Measurements from ENCODE around the gene CTH.
"Not testable (repeated sequence)": the region's sequence is repeated elsewhere in the genome, so short reads cannot be mapped to it uniquely, and the experiment has no call there.

CTH gene

DNA sequence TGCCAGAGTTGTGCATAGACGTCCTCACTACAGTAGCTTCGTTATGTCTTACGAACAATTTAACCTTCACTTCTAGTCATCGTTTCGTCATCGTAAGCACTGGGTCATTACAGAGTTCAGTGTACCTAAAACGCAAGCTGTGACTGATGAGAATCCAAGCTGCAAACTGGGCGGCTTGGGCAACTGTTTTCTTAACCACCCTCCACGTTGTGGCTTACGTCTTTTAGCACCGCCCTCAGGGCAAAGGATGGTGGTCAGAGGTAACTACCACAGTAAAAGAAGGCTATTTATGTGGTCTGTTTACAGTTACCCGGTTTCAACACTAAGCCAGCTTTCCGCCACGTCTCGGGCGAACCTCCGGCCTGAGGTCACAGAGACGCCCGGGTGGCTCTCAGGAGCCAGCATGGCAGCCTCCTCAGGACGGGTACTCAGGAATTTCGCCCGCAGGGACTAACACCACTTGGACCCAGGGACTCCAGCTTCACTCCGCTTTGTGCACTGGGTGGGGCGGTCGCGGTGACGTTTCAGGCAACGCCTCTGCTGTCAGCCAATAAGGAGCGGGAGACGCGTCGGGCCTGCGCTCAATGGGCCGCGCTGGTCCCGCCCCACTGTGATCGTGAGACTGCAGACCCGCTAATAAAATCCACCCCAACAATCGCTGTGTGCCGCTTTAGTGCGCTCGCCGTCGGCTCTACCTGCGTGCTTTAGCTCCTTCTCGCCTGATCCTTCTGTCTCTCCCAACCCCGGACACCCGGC is at the start of gene CTH:
Gene CTH (plus strand): TSS at position 665 of the 756 bp plus-strand sequence. CDS start 148 bp downstream, outside the sequence.
- DNase-seq (ENCODE audit: low read depth in 1 of 2, low spot score in 1 of 2): peak; percentile 82 to 86

DNA sequence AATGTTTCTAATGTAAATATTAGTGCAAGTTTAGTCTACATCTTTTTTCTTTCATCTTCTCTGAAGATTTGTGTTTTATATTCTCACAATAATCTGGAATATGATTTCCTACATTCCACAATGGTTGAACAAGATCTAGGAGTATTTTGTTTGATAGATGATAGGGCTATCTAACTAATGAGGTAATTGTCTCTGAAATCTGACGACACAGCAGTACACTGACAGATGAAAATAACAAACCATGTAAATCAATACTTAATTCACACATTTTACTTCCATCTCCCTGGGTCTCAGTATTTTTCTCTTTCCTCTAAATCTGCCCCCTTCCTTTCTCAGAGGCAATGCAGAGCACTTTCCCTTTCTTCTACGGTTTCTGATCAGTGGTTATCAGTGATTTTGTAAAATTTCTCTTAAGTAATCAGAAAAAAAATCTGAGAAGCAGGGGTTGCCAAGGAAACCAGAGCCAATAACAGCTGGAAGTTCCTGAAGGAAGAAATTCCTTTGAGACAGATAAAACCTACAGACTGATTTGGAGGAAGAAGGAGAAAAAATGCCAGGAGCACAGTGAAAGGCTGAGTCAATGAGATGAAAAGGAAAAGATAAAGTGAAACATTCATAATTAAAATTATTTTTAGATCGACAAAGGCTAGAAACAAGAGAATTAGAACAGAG is 49.2 kb upstream of the CTH start:
- DNase-seq (ENCODE audit: low read depth in 1 of 2, low spot score in 1 of 2): no peak

DNA sequence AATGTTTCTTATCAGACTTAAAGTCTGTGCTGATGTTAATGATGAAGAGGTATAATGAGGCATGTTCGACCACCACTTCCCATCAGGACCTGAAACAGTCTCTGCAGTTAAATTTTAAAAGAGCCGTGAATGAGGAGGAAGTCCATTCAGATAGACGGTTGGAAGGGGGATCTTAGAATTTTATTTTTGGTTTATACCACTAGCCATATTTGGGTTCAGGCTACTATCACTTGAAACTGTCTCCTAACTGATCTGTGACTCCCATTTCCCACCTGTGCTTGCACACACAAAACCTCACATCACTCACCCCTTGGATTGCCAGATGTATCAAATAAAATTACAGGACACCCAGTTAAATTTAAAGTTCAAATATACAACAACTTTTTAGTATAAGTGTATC is 46.6 kb upstream of the CTH start:
- no peak for DNase-seq (ENCODE audit: low read depth in 1 of 2, low spot score in 1 of 2)

DNA sequence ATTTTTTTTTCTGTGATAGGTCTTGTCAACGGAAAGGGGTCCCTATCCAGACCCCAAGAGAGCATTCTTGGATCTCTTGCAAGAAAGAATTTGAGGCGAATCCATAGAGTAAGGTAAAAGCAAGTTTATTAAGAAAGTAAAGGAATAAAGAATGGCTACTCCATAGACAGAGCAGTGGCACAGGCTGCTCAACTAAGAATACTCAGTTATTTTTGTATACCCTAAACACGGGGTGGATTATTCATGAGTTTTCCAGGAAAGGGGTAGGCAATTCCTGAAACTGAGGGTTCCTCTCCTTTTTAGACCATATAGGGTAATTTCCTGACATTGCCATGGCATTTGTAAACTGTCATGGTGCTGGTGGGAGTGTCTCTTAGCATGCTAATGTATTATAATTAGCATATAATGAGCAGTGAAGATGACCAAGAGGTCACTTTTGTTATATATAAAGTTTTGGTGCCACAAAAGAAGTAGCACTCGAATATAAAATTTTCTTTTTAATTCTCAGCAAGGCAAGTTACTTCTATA is 44.6 kb upstream of the CTH start:
- DNase-seq (ENCODE audit: low read depth in 1 of 2, low spot score in 1 of 2): not testable (repeated sequence)

DNA sequence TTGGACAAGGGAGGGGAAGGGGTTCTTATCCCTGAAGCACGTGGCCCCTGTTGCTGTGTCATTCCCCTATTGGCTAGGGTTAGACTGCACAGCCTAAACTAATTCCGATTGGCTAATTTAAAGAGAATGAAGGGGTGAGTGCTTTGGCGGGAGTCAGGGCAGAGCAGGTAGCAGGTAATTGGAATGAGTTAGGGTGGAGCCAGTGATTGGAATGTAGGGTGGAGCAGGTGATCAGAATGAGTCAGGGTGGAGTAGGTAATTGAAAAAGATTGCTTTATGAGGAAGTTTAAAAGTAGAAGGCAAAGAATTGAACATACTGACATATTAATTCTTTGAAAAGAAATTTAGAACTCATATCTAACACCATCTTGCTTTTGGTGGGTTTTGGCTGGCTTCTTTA is 44.1 kb upstream of the CTH start:
- DNase-seq (ENCODE audit: low read depth in 1 of 2, low spot score in 1 of 2): not testable (repeated sequence)

DNA sequence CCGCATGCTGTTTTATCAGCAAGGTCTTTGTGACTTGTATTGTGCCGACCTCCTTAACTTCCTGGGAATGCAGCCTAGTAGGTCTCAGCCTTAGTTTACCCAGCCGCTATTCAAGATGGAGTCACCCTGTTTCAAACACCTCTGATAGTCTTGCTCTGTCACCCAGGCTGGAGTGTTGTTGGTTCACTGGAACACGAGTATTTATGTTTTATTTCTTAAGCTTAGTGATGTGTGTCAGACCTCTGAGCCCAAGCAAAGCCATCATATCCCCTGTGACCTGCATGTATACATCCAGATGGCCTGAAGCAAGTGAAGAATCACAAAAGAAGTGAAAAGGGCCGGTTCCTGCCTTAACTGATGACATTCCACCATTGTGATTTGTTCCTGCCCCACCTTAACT is 43.7 kb upstream of the CTH start:
- not testable (repeated sequence) for DNase-seq (ENCODE audit: low read depth in 1 of 2, low spot score in 1 of 2)

DNA sequence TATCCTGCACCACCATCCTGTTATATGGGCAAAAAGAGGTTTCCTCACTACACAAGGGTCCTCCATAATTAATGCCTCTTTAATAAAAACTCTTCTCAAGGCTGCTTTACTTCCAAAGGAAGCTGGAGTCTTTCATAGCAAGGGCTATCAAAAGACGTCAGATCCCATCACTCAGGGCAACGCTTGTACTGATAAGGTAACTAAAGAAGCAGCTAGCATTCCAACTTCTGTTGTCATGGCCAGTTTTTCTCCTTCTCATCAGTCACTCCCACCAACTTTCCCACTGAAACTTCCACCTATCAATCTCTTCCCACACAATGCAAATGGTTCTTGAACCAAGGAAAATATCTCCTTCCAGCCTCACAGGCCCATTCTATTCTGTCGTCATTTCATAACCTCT is 39.5 kb upstream of the CTH start:
- not testable (repeated sequence) for DNase-seq (ENCODE audit: low read depth in 1 of 2, low spot score in 1 of 2)

DNA sequence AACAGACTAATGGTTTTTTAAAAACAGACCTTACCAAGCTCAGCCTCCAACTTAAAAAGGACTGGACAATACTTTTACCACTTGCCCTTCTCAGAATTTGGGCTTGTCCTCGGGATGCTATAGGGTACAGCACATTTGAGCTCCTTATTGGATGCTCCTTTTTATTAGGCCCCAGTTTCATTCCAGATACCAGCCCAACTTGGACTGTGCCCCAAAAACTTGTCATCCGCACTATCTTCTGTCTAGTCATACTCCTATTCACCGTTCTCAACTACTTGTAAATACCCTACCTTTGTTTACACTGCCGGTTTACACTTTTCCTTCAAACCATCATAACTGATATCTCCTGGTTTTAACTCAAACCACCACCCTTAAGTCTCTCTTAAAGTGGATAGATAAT is 38.6 kb upstream of the CTH start:
- DNase-seq (ENCODE audit: low read depth in 1 of 2, low spot score in 1 of 2): no peak

DNA sequence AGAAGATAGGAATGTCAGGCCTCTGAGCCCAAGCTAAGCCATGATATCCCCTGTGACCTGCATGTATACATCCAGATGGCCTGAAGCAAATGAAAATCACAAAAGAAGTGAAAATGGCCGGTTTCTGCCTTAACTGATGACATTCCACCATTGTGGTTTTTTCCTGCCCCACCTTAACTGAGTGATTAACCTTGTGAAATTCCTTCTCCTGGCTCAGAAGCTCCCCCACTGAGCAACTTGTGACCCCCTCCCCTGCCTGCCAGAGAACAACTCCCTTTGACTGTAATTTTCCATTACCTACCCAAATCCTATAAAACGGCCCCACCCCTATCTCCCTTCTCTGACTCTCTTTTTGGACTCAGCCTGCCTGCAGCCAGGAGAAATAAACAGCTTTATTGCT is 37.5 kb upstream of the CTH start:
- DNase-seq (ENCODE audit: low read depth in 1 of 2, low spot score in 1 of 2): not testable (repeated sequence)

DNA sequence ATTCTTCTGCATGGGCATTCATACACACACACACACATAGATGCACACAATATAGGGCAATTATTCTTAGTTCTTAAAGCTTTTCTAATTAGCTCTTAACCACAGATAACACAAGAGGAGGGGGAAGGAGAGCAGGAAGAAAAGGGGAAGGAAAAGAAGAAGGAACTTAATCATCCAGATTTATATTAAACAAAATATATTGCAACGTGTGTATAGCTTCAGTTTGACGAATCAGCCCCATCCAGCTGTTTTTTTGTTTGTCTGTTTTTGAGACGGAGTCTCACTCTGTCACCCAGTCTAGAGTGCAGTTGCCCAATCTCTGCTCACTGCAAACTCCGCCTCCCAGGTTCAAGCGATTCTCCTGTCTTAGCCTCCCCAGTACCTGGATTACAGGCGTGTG is 34.9 kb upstream of the CTH start:
- no peak for DNase-seq (ENCODE audit: low read depth in 1 of 2, low spot score in 1 of 2)

DNA sequence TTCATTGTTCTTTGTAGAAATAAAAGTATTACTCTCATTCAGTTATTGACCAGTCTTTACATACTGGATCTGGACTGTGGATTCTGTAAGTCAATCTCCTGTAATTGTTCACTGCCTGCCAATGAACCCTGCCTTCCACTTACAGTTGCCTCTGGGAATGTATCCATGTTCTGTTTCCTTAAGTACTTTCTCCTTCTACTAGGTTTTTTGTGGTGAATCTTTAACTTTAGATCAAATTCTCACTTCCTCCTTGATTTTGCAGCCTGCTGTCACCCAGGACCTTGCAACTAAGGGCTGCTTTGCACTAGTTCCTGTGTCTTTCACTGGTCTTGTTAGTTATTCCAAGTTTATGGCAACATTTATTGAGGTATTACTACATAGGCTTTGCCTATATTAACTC is 28.4 kb upstream of the CTH start:
- DNase-seq (ENCODE audit: low read depth in 1 of 2, low spot score in 1 of 2): no peak

DNA sequence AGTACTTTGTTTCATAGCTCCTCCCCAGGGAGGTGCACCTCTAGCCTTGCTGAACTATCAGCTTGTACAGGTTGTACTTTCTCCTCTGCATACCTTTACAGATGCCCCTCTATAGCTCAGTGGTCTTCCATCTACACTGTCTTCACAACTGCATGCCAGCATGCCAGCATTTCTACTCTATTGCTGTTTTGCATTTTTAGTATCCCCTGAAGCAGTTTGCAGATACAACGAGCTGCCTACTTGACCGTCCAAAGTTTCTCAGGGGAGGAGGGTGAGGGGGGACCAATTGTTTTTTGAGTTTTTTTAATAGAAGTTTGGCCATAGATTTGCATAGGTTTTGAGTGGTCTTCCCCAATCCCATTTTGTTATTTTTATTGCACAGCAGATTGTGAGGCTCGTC is 27.6 kb upstream of the CTH start:
- DNase-seq (ENCODE audit: low read depth in 1 of 2, low spot score in 1 of 2): no peak

DNA sequence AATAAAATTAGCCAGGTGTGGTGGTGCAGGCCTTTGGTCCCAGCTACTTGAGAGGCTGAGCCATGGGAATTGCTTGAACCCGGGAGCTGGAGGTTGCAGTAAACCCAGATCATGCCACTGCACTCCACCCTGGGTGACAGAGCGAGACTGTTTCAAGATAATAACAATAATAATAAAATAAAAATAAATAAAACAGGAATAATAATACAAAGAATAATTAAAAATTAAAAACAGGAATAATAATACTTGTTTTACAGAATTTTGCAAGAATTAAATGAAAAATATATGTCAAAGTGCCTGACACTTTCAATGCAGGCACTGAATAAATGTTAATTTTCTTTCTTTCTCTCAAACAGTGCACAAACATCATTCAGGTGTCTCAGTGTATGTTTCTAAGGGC is 26.5 kb upstream of the CTH start:
- no peak for DNase-seq (ENCODE audit: low read depth in 1 of 2, low spot score in 1 of 2)

DNA sequence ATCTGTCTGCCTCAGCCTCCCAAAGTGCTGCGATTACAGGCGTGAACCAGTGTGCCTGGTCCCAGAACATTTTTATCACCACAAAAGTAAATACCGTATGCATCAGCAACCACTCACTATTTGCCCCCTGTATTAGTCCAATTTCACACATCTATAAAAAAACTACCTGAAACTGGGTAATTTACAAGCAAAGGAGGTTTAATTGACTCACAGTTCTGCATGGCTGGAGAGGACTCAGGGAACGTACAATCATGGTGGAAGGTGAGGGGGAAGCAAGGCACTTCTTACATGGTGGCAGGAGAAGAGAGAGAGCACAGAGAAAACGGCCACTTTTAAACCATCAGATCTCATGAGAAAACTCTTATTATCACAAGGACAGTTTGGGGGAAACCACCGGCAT is 25.6 kb upstream of the CTH start:
- no peak for DNase-seq (ENCODE audit: low read depth in 1 of 2, low spot score in 1 of 2)

DNA sequence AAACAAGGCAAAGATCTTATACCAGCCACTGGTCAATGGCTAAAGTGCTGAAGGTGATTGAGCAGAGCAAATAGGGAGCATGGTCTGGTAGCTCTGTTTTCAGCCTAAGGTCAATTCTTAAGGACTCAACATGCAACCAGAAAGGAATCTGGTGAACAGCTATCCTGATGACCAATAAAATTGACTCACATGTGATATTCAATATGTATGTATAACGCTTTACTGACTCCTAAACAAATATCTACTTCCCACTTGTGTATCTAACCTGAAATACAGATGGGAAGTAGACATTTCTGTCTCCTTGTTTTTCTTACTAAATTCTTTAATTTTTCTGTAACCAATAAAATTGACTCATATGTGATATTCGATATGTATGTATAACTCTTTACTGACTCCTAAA is 24.9 kb upstream of the CTH start:
- no peak for DNase-seq (ENCODE audit: low read depth in 1 of 2, low spot score in 1 of 2)

DNA sequence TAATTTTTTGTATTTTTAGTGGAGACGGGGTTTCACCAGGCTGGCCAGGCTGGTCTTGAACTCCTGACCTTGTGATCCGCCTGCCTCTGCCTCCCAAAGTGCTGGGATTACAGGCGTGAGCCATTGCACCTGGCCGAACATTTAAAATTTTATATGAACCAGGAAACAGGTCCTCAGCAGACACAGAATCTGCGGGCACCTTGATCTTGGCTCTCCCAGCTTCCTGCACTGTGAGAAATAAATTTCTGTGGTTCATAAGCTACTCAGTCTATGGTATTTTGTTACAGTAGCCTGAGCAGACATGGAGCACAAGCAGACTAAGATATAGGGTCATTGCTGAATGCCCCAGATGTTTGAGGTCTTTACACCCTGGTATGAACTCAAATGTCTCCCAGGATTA is 23.6 kb upstream of the CTH start:
- no peak for DNase-seq (ENCODE audit: low read depth in 1 of 2, low spot score in 1 of 2)

DNA sequence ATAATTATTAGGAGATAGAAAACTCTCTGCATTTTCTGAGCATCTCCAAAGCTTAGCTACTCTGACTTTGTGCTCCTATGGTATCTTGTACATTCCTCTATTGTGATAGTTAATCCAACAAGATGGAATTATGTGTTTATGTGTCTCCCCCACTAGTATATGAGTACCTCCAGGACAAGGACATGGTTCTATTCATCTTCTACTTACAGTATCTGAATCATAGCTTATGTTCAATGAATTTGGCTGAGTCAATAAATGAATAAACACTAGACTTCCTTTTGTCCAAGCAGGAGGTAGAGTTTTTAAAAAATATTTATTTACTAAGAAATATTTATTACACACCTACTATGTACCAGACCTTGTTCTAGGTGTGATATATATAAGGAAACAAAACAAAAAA is 18.4 kb upstream of the CTH start:
- DNase-seq (ENCODE audit: low read depth in 1 of 2, low spot score in 1 of 2): no peak

DNA sequence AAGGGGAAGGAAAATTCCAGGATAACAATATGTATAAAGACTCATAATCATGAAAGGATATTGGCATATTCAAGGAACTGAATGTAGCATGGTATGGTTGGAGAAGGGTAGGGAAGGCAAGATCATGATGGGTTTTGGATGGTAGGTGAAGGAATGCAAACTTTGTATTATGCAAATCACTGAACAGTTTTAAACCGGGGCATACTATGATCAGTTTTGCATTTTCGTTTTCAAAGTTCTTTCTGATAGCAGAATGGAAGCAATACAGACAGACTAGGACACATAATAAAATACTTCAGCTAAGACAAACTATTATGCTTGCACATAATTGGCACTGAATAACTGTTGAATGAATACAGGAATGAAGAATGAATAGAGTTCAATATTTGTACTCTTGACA is 14.5 kb upstream of the CTH start:
- no peak for DNase-seq (ENCODE audit: low read depth in 1 of 2, low spot score in 1 of 2)

DNA sequence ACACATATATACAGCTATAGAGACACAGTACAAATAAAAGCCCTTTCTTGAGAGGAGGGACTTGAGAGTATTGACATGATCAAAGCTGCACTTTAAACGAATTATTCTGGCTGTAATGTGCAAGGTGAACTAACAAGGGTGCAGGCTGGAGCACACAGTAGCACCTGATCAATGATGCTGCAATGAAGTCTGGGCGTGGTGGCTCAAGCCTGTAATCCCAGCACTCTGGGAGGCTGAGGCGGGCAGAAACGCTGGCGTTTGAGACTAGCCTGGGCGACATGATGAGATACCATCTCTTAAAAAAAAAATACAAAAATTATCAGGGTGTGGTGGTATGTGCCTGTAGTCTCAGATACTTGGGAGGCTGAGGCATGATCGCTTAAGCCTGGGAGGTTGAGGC is 14.1 kb upstream of the CTH start:
- no peak for DNase-seq (ENCODE audit: low read depth in 1 of 2, low spot score in 1 of 2)

DNA sequence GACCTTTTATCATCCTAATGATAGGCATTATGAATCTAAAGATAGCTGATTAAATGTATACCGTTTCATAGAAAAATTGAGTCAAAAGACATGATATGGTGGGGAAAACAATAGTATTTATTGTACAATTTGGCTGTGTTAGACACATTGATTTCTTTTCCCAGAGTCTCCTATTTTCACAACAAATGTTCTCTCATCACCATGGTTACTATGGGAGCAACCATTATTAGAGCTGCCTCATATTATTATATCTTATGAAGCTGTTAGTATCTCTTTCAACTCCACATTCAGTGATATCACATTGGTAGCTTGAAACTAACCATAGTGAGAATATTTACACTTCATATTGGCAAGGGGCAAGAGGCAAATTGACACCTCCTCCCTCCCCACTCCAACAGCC is 10.7 kb upstream of the CTH start:
- no peak for DNase-seq (ENCODE audit: low read depth in 1 of 2, low spot score in 1 of 2)

DNA sequence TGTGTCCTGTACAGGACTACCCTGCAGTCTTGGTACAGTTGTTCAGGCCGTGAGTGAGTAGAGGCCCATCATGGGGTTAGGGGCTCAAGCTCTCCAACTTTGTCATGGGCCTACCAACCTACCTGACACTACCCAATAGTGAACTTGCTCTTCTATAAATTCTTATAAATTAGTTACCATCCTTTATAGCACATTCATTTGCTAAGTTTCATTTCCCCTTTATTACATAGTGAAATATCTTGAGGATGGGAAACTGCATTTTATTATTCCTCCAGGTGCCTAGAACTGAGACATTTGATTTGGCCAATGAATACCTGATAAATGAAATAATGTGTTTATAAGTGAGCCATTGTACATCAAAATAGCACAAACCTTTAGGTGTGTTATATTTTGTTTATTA is 9.1 kb upstream of the CTH start:
- DNase-seq (ENCODE audit: low read depth in 1 of 2, low spot score in 1 of 2): no peak

DNA sequence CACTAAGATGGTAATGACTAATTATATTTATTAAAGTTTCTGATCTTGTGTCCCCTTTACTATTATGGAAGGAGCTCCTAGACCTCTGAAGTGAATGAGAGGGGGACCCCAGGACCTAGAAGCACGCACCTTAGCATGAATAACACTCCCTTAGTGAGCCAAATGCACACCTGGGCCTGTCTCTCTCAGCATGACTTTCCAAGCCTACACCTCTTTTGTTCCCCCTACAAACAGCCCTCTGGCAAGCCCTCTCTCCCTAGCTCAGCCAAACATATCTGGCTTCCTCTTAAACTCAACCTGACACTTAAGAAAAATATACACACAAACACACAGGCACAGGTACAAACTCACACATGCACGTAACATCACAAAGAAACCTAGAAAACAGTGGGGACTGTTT is 7.3 kb upstream of the CTH start:
- DNase-seq (ENCODE audit: low read depth in 1 of 2, low spot score in 1 of 2): no peak

All from activated T-helper 1 cell treated with anti-CD3 and anti-CD28 coated beads, Interleukin-2, amount 50 U/mL, for 16 hours (primary cell).